HG03378 (cell line): Measurements from ENCODE around the gene MDK.

Source experiments
- ATAC-seq: cut with Tn5 transposase; IDR thresholded peaks from one replicate; pipeline ENCODE4 v1.9.1; 2021; ENCODE audit warnings: mild to moderate bottlenecking, moderate library complexity; ENCODE audit not compliant: unreplicated experiment

MDK gene

DNA sequence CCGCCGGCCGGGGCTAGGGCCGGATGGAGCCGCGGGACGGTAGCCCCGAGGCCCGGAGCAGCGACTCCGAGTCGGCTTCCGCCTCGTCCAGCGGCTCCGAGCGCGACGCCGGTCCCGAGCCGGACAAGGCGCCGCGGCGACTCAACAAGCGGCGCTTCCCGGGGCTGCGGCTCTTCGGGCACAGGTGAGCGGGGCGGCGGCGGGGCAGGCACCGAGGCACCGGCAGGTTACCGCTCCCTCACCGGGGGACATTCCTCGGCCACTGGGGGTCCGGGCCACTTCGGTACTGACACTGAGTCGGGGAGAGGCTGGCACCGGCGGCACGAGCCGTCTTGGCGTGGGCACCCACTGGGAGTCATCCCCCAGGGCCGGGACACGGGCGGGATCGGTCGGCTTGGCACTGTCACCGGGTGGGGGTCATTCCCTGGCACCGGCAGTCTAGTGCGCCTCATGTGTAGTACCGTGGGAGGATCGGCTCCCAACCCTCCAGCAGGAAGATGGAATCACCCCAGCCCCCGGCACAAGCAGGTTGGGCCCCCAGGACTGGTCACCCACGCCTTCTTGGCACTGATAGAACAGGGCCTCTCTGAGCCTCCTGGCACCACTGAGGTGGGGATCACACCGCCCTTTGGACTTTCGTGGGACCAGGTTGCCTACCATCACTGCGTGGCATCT lies 33.7 kb upstream of the MDK start:
- no peak for ATAC-seq

DNA sequence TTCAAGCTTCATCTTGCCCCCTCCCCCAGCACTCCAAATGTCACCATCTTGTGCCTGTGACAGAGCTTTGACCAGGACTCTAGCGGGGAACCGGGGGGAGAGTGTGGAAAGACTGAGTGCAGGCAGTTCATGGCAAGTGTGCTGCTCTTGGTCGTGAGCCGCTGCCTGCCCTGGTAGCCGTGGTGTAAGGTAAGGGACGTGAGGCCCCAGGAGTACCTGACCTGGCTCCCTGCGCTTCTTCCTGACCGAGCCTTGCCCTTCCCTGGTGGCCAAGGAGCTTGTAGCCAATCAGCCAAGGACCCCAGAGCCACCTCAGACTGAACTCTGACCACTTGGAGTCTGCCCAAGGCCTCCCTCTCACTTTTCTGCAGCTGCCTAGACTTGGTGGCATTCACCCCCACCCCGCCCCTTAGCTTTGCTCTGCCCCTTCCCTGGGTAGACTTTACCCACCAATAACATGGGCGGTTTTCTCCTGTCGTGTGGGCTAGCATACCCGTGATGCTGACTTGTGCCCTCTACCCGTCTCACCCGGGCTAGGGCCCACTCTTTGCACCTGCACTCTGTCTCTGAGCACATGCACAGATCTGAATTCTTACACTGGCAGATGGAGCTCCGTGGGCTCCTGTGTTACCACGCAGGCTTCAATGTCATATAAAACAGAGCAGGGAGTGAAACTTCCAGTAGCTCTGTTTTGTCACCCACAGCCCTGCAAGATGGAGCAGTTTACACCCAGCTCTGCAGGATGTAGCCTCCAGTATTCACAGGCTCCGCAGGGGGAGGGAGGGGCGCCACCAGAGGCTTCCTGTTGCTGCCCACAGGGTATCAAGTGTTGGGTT lies 32.7 kb upstream of the MDK start:
- peak; percentile 34 for ATAC-seq

DNA sequence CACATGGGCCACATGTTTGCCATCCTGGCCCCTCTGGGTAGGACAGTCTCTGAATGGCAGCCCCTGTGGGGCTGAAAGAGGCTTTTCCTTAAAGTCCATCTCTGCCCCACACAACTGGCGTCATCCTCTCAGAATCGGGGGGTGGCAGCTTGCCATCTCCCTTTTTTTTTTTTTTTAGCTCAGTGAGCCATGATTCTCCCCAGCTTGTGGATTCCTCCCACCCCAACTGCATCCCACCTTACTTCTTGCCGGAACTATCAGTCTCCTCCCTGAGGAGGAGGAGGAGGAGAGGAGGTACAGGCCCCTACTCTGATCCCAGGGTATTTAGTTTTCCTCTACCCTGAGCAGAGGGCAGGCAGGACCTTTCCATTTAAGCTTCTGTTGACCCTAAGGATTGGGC lies 30.8 kb upstream of the MDK start:
- no peak for ATAC-seq

DNA sequence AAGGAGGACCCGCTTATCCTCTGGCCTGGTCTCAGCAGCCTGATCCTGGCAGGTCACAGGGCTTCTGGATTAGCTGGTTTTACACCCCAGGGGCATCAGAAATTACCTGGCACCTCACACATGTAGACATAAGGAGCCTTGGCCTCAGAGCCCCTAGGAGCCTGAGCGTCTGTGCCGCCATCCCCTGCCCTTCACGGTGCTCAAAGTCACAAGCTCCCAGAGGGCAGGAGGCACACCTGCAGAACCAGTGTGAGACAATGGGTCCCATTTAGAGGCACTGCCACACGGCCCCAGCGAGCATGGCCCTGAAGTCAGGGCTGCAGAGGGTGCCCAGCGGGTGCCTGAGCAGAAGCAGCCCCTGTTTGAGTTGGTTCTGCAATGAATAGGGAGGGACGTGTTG lies 30.3 kb upstream of the MDK start:
- no peak for ATAC-seq

DNA sequence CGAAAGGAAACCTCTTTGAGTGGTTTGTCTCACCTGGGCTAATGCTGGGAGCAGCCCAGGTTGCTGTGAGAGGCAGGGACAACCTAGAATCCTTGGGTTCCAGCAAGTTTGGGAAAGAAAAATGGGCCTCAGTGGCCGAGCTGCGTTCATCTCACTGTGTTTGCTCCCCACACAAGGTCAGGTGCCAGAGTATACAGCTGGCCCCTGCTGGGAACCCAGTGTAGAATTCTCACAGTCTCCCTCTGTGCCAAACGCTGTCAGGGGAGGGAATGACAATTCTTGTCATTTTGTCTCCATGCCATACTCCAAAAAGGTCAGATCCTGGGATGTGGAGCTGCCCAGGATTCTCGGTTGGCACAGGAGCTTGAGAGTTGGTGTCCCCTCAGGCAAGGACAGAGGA lies 29.9 kb upstream of the MDK start:
- ATAC-seq = no peak

DNA sequence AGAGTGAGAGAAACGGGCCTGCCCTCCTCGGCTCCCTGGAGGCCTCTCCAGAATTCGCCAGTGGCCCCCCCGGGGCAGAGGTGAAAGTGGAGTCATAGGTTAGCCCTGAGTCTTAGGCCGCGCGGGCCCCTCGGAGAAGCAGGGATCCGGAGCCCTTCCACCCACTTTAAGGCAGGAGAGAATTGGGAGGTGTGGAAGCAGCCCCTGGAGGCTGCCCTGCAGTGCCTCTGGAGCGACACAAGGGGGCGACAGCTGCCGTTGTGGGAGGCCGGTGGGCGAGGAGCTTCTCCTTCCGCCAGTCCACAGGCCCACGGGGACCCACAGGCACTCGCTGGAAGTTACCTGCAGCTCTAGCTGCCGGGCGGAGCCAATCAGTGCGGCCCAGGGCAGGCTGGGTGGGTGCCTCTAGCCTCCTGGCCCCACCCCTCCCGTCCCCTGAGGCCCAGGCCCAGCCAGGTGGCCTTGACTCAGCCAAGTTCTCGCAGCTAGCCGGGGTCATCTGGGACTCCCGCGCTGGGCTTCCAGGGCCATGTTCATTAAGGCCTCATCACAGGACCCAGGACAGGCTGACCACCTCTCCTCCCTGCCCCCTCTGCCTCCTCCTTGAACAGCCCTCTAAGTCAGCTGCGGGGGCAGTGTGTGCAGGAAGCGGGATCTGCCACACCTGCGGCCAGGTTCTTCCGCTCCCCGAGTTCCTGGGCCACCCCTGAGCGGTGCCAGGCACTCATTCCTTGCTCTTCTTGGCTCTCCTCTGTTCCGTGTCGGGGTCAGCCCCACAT lies 29.2 kb upstream of the MDK start:
- ATAC-seq = no peak

DNA sequence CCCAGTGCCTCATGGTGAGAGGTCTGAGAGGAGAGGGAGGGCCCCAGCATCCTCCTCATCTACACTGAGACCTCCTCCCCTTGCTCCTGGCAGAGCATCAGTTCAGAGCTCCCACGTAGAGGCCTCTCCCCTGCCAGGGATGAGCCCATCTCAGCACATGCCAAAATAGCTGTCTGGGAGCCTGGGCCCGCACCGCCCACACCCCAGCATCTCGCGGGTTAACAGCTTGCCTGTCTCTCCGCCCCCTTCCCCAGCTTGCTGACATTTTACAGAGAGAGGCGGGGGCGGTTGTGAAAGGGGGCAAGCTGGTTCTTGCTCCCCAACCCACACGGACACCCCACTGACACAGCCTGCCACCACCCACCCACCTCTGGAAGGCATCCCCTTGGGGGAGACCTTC lies 27.8 kb upstream of the MDK start:
- no peak for ATAC-seq

DNA sequence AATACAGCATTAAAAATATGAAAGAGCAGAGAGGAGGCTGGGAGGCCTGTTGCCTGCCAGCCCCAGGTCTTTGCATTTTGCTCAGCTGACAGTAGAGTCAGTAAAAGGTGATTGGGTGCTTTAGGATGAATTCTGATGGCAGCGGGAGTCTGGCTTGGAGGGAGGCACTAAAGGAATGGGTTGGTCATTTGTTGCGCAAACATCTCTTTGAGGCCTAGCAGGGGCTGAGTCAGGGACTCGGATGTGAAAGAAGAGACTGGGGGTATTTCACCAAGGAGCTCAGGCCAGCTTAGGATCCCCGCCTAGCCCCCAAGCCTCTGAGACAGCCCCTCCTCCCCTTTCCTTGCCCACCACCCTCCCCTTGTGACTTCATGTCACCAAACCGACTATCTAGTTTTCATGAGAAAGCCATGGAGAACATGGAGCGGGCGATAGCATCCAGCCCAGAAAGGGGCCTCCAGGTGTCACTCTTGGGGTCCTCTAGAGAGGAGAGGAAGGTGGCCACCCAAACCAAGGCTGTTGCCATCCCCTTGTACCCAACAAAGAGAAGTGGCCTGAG lies 24.5 kb upstream of the MDK start:
- no peak for ATAC-seq

DNA sequence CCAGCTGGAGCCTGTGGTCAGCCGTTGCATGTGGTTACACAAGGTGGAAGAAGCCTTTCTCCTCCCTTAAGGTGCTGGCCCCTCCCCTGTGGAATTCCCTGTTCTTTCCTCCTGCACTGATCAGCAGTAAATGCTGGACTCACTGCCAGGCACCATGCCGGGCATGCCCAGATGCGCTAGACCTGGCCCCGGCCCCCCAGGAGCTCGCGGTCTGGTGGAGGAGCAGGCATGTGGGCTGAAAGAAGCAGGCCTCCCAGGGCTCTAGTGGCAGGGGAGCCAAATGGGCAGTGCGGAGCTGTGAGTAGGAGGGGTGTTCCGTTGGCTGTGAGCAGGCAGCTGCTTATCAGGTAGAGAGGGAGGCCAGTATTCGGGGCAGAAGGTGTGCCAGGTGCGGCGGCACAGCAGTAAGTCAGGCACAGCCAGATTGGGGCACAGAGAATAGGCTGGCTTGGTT lies 24.0 kb upstream of the MDK start:
- no peak for ATAC-seq

DNA sequence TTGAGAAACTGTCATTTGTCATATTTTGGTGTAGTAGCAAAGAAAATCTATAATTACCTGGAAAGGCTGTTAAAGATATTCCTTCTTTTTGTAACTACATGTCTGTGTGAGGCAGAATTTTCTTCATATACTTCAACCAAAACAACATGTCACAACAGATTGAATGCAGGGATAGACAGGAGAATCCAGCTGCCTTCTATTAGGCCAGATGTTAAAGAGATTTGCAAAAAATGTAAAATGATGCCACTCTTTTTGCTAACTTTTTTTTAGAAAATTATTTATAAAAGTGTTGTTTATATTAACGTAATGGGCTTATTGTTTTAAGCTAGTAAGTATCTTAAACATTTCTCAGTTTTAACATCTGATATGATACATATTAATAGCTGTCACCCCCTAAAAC lies 21.5 kb upstream of the MDK start:
- ATAC-seq = no peak

DNA sequence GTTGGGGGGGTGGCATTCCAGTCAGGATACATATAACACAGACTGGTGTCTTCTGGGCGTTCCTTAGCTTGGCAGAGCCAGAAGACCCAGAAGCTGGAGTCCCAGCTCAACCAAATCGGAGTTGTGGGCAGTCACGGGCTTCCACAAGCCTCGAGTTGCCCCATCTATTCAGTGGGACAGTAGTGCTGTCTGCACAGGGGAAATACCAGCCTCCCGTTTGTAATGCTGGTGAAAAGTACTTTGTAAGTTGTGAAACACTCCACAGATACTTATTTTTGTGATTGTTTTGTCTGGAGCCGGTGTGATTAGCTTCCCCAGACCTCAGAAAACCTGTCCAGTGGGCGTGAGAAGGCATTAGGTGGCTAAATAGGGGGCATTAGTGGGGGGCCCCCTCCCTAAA lies 20.6 kb upstream of the MDK start:
- no peak for ATAC-seq

DNA sequence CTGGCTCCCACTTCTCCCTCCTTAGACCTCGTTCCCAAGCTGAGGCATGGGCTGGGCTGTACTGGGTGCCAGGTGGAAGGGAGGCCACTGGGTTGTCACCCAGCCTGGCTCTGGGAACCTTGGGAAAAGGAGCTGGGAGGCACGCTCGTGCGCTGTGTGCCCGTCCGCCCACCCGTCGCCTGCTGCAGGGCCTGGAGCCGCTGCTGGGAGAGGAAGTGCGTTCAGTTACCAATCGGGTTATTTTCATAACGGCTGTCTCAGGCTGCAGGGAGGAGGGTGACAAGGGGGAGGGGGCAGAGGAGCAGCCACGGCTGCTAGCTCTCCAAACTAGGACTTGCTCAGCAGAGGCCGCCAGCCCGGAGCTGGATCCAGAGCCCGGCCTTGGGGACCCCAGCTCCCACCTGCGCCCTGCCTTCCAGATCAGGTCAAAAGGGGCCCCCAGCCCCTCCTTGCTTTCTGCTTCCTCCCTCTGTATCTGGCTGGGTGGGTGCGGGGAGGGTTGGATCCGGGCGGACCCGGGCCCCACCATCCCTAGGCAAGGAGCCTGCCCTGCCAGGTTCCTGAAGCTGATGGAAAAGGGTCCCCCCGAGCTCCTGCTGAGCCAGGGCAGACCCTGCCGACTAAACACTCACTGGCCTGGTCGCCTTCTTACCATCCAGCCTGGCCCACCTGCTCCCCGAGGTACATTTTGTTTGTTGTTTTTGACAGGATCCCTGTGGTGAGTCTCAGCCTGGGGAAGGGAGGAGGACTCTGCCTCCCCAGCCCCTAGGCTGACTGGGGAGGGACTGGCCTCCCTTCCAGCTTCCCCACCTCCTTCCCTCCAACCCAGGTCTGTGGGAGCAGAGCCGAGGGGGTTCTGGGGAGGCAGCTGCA lies 19.9 kb upstream of the MDK start:
- no peak for ATAC-seq

DNA sequence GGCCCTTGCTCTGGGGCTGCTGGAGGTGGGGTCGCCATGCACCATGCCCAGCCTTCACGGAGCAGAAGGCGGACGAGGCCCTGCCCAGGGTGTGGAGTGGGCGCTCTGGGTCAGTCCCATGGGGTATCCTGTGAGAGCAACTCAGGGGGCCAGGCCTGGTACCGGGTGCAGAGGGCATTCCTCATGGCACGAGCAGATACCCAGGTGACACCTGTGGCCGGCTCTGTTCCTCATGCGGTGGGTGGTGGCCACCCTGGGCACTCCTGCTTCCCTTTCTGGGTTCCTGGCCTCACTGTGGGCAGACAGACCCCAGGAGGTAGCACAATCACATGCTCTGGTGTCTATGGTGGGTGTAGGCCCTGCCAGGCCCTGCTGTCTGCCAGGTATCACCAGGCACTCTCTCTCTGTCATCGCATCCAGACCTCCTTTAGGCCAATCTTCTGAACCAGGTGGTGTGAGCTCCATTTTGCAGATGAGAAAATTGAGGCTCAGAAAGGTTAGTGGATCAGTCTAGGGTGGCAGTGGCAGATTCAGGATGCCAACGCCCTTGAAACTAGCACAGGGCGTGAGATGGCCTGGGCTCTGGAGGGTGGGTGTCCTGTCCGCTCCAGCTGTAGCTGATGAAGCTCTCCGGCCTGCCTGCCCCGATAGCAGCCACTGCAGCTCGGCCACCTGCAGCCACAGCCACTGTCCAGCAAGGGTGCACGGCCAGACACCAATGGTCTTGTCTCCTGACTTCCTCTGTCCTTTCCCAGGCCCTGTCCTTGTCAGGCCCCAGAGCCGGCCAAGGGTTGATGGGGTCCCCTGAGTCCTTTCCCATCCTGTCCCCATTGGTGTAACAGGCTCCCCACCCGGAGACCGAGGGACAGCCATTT lies 19.1 kb upstream of the MDK start:
- ATAC-seq = no peak

DNA sequence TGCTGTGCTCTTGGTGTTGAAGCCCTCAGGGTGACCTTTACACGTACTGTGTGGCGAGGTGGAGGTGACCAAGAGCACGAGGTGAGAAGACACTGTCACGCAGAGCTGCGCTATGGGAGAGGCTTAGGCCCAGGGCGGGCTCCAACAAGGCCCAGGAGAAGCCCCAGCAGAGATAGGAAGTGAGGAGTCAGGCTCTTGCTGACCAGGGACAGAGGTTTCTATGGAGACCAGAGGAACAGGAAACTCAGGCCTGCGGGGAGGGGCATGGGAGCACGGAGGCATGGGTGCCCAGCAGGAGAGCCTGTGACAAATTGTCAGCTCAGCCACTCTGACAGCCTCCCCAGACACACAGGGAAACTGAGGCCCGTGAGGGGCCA lies 18.4 kb upstream of the MDK start:
- ATAC-seq = no peak

DNA sequence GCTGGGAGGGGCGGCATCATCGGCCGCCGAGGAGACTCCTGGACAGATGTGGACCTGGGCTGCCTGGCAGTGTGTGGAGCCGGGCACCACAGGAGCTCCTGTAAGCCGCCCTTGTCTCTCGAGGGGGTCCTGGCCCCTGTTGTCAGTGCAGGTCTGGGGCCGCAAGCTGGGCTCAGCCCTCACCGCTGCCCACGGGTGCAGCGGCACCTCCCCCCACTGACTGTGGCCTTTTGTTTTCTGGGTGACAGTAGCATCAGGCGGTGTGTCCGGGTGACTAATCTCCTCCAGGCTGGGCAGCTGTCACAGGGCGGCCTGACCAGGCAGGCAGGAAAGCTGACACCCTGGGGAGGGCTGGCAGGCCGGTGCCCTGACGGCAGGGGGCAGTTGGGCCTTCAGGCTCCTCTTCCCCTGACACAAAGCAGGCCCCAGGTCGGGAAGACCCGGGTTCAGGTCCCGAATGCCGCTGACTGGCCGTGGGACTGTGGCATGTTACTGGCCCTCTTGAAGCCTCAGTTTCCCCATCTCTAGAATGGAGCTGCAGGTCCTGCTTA lies 17.9 kb upstream of the MDK start:
- ATAC-seq = no peak

DNA sequence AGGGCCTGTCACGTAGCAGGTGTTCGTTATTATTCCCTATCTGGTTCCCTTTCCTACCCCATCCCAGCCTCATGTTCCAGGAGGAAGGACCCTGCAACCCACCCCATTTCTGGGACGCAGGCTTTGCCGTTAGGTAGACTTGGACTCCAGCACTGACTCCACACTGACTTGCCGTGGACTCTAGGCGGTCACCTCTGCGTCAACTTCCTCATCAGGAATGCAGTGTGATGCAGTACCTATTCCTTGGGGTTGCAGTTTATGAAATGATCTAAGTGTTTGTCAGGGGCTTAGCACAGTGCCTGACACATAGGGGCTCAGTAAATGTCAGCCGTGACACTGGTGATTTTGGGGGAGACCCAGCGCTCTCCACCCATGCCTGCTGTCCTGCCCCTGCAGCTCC lies 17.4 kb upstream of the MDK start:
- no peak for ATAC-seq

DNA sequence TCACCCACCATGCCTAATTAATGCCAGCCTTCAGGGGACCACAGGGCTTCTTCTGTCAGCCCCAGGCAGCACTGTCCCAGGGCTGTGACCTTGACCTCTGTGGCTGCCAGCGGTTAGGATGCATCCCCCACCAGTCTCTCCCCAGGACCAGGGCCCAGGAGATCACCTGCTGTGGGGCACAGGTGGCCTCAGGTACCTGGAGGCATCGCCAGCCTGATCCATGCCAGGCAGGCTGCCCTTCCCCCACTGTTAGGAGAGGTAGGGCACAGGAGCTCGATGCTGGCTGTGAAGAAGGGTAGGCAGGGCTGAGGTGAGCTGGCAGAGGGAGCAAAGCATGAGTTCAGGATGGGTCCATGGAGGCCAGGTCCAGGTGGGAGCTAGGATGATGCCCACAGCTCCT lies 16.7 kb upstream of the MDK start:
- no peak for ATAC-seq

DNA sequence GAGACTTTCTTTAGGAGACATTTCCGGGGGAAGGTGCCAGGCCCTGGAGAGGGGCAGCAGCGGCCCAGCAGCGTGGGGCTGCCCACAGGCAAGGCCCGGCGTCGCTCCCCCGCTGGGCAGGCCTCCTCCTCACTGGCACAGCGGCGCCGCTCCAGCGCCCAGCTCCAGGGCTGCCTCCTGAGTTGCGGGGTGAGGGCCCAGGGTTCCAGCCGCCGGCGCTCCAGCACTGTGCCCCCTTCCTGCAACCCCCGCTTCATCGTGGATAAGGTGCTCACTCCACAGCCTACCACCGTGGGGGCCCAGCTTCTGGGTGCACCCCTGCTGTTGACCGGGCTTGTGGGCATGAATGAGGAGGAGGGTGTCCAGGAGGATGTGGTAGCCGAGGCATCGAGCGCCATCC lies 15.2 kb upstream of the MDK start:
- no peak for ATAC-seq

DNA sequence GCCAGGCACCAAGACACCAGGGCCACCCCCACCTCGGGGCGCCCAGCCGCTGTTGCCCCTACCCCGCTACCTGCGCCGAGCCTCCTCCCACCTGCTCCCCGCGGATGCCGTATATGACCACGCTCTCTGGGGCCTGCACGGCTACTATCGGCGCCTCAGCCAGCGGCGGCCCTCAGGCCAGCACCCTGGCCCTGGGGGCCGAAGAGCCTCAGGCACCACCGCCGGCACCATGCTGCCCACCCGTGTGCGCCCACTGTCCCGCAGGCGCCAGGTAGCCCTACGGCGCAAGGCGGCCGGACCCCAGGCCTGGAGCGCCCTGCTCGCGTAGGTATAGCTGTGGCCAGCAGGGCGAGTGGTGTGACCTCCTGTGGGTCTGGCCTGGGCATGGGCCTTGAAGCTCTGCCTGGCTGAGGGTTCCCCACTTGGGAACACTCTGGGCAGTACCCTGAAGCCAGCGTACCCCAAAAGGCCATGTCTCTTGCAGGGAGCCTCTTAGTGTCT lies 14.8 kb upstream of the MDK start:
- no peak for ATAC-seq
